Smooth muscle cell (in vitro differentiated cells): ENCODE results near the gene STX8. TPM values are rescaled to one million over a fixed set of nuclear protein-coding genes. Genes with fewer than 3 reads are reported as not detected.
A peak's percentile ranks its signal among the peaks of the same experiment; 100 is the strongest.

Experiments used
- DNase-seq: peaks from one replicate; lab custom pipeline; 2025; ENCODE audit not compliant: unreplicated experiment; lab: John Stamatoyannopoulos, UW
- H2AFZ ChIP-seq: fragments of 200-600 bp; sonication (generic); 2 replicates; pipeline ENCODE4 v1.6.0; 2016; ENCODE audit warnings: antibody characterized with exemption, low read depth, mild to moderate bottlenecking
- H3F3A ChIP-seq: fragments of 200-600 bp; sonication (generic); 2 replicates; pipeline ENCODE4 v1.6.0; 2017; ENCODE audit warnings: antibody characterized with exemption, low read depth
- H3K27ac ChIP-seq: fragments of 200-600 bp; sonication (generic); 2 replicates; pipeline ENCODE4 v1.5.1; 2016; ENCODE audit warnings: low read depth, mild to moderate bottlenecking
- H3K27me3 ChIP-seq: fragments of 200-600 bp; sonication (generic); 2 replicates; pipeline ENCODE4 v1.6.1; 2016; ENCODE audit warnings: low read depth, mild to moderate bottlenecking
- H3K36me3 ChIP-seq: fragments of 200-600 bp; sonication (generic); 2 replicates; pipeline ENCODE4 v1.5.1; 2016; ENCODE audit warnings: low read depth
- H3K4me1 ChIP-seq: fragments of 200-600 bp; sonication (generic); 2 replicates; pipeline ENCODE4 v1.5.1; 2016; ENCODE audit warnings: low read depth
- H3K4me2 ChIP-seq: fragments of 200-600 bp; sonication (generic); 2 replicates; pipeline ENCODE4 v1.6.0; 2016; ENCODE audit warnings: mild to moderate bottlenecking
- H3K4me3 ChIP-seq: fragments of 200-600 bp; sonication (generic); 2 replicates; pipeline ENCODE4 v1.5.1; 2016; ENCODE audit warnings: mild to moderate bottlenecking
- H3K79me2 ChIP-seq: fragments of 200-600 bp; sonication (generic); 2 replicates; pipeline ENCODE4 v1.6.0; 2016; ENCODE audit warnings: low read depth, mild to moderate bottlenecking
- H3K9ac ChIP-seq: fragments of 200-600 bp; sonication (generic); 2 replicates; pipeline ENCODE4 v1.6.0; 2016; ENCODE audit warnings: low read depth
- H3K9me3 ChIP-seq: fragments of 200-600 bp; sonication (generic); replicated peaks from 2 replicates; pipeline ENCODE4 v1.5.1; 2016; ENCODE audit warnings: low read depth
- H4K20me1 ChIP-seq: fragments of 200-600 bp; sonication (generic); 2 replicates; pipeline ENCODE4 v1.6.0; 2016; ENCODE audit warnings: low read depth
- WGBS: methylation state at CpG from one replicate; pipeline ENCODE4 v1.1.7; 2016; ENCODE audit warnings: low lambda C conversion rate; 5-methylcytosine and 5-hydroxymethylcytosine counted together
- polyA plus RNA-seq: library from polyadenylated mRNA; unstranded; fragments of >200 nt; fragmentation: Nextera tagmentation; extraction: Ambion mirVana; gene quantifications from 2 replicates; pipeline ENCODE4 v1.2.1, GENCODE V29; 2016
- total RNA-seq: library from RNA; depleted of rRNA; stranded (reverse); fragments of >200 nt; gene quantifications from 2 replicates; pipeline ENCODE4 v1.2.3, GENCODE V29; 2014
- TF ChIP-seq, protein P1 (sequence below): fragments of 200-600 bp; sonication (generic); IDR thresholded peaks from 2 replicates; pipeline ENCODE4 v1.5.1; 2017; ENCODE audit warnings: borderline replicate concordance, mild to moderate bottlenecking, antibody characterized with exemption; ENCODE audit not compliant: insufficient read depth, poor library complexity, severe bottlenecking

The STX8 gene
- total and polyA plus RNA-seq, 2 experiments from 2014 or later: 63.8 to 88.5 TPM

DNA sequence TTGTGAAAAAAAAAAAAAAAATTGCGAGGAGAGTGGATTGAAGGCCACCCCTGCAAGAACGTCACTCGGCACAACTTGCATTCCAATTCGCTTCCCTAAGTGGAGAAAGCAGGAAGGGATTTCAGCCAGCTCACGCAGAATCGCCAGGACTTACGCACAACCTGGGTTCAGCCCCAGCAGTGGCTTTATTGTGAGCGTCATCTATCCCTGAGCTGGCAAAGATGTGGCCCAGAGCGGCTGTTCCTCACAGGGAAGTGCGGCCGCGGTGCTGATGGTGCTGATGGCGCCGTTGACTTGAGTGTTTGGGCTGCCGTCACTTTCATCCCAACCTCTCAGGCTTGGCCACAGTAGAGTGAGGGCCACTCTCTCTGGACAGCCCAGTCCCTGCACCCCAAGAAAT, 356.7 kb downstream of the STX8 start:
- no peak for DNase-seq
- Histone ChIP-seq H3F3A (no peaks in the 10 kb centered on the region), H3K9me3 (peaks cover 10% of the 10 kb centered on the region), H3K4me2 (no peak overlapping the region), H3K79me2 (no peaks in the 10 kb centered on the region), H3K4me3 (no peak overlapping the region), H3K4me1 (peaks cover 9% of the 10 kb centered on the region), H4K20me1 (no peaks in the 10 kb centered on the region), H3K27me3 (no peaks in the 10 kb centered on the region), H3K9ac (no peak overlapping the region), H3K27ac (no peak overlapping the region), H3K36me3 (no peaks in the 10 kb centered on the region), H2AFZ (no peak overlapping the region)
- TF ChIP-seq, protein P1, sequence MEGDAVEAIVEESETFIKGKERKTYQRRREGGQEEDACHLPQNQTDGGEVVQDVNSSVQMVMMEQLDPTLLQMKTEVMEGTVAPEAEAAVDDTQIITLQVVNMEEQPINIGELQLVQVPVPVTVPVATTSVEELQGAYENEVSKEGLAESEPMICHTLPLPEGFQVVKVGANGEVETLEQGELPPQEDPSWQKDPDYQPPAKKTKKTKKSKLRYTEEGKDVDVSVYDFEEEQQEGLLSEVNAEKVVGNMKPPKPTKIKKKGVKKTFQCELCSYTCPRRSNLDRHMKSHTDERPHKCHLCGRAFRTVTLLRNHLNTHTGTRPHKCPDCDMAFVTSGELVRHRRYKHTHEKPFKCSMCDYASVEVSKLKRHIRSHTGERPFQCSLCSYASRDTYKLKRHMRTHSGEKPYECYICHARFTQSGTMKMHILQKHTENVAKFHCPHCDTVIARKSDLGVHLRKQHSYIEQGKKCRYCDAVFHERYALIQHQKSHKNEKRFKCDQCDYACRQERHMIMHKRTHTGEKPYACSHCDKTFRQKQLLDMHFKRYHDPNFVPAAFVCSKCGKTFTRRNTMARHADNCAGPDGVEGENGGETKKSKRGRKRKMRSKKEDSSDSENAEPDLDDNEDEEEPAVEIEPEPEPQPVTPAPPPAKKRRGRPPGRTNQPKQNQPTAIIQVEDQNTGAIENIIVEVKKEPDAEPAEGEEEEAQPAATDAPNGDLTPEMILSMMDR: no peak
- 95% methylated on average over 15 of the region's 15 CpGs for WGBS

DNA sequence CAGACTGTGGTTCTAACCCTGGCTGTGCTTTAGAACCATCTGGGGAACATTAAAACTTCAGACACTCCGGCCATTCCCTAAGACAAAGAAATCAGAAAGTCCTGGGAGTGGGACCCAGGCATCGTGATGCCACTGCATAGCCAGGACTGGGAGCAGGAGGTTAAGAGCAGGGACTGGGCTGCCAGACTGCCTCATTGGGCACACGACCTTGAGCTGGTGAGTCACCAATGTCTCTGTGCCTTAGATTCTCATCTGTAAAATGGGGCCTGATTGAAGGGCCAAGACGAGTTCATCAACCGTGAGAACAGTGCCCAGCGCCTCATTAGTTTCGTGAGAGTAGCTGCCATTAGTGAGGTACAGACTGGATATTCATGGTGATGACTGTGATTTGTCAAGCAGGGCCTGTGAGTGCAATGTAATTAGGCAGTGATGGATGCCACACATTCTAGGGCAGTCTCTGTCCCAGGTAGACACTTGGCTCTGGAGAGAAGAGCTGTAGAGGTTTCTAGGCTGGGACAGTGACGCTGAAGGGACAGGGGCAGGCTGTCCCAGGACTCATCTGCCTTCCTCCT, 357.5 kb downstream of the STX8 start:
- H3K9me3 ChIP-seq: peaks cover 10% of the 10 kb centered on the region
- no peaks in the 10 kb centered on the region for H3K79me2 ChIP-seq
- H3K9ac ChIP-seq: no peak overlapping the region
- peaks cover 9% of the 10 kb centered on the region for H3K4me1 ChIP-seq
- peak overlapping the region; percentile 58 for H3K27ac ChIP-seq
- H4K20me1 ChIP-seq: no peaks in the 10 kb centered on the region
- no peaks in the 10 kb centered on the region for H3K36me3 ChIP-seq
- no peak overlapping the region for H3K4me3 ChIP-seq
- no peak overlapping the region for H2AFZ ChIP-seq
- H3F3A ChIP-seq: no peaks in the 10 kb centered on the region
- WGBS: 77% methylated on average over 8 of the region's 8 CpGs
- H3K27me3 ChIP-seq: no peaks in the 10 kb centered on the region
- DNase-seq: no peak
- H3K4me2 ChIP-seq: no peak overlapping the region
- TF ChIP-seq, protein P1: no peak

DNA sequence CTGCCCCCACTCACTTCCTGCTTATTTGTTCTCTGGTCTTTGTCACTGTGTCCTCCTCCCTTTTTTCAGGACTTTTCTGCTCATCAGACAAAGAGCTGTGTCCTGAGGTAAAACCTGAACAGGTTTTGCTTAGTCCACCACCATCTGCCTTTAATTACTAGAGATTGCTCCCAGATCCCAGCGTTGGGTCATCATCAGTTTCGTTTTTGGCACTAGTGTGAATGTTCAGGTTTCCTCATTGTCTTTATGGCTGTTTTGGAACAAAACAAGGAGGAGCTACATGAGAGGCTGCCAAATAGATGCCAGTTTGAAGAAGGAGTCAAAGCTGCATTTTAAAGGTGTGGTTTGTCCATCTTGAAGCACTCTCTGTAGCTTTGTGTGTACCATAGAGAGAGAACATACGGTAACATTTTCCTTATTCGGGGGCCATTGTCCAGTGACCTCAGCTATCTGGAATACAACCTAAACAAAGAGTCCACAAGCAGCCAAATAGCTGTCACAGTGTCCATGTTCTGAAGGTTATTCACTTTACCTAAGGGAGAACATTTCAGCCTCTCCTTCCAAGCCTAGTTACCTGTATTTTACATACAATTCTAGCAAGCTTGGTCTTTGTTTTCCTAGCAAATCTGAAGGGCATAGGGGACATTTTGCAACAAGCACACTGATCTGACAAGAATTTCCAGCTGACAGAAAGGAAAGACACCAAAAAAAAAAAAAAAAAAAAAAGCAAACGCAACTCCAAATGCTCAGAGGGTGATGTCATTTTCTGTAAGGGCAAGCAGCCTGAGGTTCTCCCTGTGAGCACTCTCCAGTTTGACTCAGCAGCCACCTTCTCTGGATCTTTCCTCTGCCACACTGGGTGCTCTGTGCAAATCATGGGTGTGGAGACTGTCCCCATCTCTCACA, 358.2 kb downstream of the STX8 start:
- Histone ChIP-seq H3K9me3 (peaks cover 10% of the 10 kb centered on the region), H3K9ac (no peak overlapping the region), H4K20me1 (no peaks in the 10 kb centered on the region), H3K36me3 (no peaks in the 10 kb centered on the region), H3K4me3 (no peak overlapping the region), H3K27ac (peak overlapping the region; percentile 58), H2AFZ (no peak overlapping the region), H3K4me1 (peaks cover 9% of the 10 kb centered on the region), H3F3A (no peaks in the 10 kb centered on the region), H3K79me2 (no peaks in the 10 kb centered on the region), H3K4me2 (peak overlapping the region; percentile 41), H3K27me3 (no peaks in the 10 kb centered on the region)
- 52% methylated on average over 5 of the region's 5 CpGs for WGBS
- DNase-seq: no peak
- TF ChIP-seq, protein P1: no peak
